GM19240 (cell line): ENCODE measurements around the gene IL17C.
"Not testable (repeated sequence)": the region's sequence is repeated elsewhere in the genome, so short reads cannot be mapped to it uniquely, and the experiment has no call there.

Experiments used
- DNase-seq: peaks from one replicate; pipeline ENCODE4 v3.0.0; 2011; ENCODE audit warnings: low spot score; ENCODE audit not compliant: insufficient read length

Gene IL17C

DNA sequence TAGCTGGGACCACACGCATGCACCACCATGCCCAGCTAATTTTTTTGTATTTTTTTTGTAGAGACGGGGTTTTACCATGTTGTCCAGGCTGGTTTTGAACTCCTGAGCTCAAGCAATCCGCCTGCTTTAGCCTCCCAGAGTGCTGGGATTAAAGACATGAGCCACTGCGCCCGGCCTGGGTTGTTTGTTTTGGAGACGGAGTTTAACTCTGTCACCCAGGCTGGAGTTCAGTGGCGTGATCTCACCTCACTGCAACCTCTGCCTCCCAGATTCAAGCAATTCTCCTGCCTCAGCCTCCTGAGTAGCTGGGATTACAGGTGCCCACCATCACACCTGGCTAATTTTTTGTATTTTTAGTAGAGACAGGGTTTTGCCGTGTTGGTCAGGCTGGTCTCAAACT, 28.9 kb upstream of the IL17C start:
- not testable (repeated sequence) for DNase-seq

DNA sequence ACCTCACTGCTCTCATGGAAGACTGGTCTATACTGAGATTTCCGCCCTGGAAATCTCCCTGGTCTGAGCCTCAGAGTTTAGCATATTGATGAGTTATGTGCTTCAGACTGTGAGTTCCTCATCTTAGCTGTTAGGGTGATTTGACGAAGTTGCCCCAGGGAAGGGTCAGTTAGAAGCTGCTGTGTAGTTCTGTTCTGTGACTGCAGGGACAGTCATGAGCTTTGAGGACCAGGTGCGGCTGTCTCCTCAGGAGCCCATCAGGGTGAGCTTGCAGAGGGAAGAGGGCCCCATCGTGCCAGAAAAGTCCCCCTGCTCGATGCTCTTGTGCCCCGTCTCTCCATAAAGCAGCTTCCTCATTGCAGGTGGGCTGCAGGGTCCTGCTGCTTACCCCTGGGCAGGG, 28.3 kb upstream of the IL17C start:
- DNase-seq = no peak

DNA sequence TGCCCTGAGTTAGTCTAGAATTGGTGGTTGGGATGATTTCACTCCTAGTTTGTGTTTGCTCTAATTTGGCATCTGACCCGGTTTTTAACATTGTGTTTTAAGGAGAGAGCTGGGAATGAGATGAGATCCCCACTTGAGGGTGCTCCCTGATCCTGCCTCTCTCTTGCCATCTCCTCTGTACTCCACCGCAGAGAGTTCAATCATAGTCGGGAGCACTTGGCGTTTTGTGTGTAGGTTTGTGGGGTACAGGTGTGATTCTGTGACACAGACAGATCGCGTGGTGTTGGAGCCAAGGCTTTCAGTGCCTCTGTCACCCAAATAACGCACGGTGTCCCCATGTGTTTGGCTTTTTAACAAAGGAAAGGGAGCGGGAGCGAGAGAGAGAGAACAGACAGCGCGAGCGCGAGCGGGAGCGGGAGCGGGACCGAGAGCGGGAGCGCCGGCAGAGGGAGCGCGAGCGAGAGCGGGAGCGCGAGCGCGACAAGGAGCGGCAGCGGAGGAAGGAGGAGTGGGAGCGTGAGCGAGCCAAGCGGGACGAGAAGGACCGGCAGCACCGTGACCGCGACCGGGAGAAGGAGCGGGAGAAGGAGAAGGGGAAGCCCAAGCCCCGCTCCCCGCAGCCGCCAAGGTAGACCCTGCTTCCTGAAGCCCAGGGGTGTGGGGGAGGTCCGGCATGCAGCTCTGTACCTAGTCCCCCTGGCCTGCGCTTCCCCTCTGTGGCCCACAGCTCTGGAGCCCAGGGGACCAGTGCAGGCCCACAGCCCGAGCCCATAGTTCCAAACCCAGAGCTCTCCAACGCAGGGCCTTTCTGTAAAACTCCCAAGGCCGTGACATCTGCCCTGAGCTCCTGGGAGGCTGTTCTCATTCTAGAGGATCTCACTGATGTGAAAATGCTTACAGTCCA, 27.2 kb upstream of the IL17C start:
- DNase-seq = no peak

DNA sequence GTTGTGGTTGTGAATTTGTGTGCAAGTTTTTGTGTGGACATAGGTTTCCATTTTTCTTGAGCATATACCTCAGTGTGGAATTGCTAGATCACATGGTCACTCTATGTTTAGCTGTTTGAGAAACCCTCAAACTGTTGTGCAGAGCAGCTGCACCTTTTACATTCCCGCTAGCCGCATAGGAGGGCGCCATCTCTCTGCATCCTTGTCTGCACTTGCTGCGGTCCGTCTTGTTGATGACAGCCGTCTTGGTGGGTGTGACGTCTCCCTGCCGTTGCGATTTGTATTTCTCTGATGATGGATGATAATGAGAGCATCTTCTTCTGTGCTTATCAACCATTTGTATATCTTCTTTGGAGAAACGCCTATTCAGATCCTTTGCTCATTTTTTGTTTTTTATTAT, 25.1 kb upstream of the IL17C start:
- DNase-seq = no peak

DNA sequence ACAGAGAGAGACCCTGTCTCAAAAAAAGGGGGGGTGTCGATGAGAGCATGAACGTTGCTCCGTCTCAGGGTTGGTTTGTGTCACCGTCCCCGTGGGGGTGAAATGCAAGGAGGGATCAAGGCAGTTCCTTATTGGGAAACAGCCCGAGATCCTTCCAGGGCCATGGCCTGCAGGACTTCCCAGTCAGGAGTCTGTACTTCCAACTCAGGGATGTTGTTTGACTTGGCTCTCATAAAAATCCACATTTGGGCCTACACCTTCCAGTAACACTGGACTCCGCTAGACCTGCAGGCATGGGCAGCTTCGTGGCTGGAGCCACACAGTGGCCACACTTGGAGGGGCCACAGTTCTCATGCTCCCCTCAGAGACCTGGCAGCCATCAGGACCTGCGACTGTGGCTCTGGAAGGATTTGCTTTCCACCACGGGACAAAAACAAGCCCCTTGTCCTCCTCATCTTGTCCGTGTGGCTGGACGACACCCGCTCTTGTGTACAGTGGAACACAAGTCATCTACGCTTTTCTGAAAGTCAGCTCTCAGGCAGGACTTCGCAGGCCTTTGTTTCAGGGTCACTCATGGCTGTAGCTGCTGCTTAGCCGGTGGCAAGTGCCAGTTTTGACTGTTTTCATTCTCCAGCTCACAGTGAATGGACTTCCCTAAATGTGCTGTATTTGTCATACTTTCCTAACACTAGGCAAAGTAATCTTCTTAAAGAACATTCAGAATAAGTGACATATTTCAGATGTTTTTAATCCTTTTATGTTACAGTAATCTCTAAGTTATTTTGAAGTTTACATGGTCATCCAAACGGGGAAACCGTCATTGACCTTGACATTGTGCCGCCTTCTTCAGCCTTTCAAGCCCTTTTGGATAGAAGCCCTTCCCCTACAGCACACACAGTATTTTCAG, 24.2 kb upstream of the IL17C start:
- DNase-seq = no peak

DNA sequence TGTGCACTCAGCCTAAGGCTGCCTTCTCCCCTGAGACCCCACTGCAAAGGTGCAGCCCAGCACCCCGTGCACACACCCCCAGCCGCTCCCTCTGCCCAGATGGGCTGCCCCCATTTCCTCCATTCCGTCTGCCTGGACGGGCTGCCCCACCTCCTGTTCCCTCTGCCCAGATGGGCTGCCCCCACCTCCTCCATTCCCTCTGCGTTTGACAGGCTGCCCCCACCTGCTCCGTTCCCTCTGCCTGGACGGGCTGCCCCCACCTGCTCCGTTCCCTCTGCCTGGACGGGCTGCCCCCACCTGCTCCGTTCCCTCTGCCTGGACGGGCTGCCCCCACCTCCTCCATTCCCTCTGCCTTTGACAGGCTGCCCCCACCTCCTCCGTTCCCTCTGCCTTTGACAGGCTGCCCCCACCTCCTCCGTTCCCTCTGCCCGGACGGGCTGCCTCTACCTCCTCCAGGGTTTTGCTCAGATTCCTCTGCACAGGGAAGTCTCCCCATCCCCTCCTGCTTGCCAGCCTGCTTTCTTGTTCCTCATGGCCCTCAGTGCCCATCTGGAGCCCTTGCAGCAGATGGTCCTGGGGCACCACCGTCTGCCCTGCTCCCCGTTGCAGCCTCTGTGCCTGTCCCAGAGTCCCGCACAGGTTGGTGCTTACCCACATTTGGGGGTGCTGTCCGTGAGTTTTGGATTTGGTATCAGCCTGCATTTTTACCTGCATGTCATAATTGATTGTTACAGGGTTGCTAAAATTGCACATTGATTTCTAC, 23.4 kb upstream of the IL17C start:
- DNase-seq = no peak

GRCh38 chr16:88616320-88616719, 22.1 kb upstream of the IL17C start:
- DNase-seq = no peak

- DNase-seq = no peak
Observed at GRCh38 chr16:88616736-88617135, 21.6 kb upstream of the IL17C start.

DNA sequence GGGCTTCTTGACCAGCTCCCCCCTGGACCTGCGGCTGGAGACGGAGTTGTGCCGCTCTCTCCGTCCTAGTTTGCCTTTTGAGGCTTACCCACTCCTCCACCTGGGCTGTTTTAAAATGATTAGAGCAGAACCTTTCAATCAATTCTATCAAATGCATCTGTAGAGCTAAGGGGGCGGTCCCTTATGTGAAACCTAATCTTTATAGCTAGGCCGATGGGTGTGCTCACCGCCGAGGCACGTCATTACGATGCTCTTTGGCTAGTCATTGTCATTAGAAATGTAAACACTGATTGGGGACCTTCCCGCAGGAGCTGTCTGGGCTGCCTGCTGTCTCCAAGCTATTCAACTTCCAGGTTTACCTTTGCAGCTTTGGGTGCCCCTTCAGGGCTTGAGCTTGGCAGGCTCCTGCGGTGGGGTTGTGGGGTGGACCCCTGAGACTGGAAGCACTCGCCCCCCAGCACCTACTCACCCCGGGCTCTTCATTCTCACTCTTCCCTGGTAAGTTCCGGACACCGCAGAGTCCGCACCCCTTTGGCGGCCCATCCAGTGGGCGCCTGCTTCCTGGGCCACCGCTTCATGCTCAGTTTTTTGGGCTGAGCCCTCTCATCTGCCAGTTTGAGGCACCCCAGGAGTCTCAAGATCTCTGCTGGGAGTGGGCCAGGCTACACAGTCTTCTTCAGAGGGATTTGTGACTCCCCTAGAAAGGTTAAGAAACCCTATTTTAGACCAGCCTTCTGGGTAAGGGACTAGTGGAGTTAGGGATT, 20.9 kb upstream of the IL17C start:
- DNase-seq = no peak

DNA sequence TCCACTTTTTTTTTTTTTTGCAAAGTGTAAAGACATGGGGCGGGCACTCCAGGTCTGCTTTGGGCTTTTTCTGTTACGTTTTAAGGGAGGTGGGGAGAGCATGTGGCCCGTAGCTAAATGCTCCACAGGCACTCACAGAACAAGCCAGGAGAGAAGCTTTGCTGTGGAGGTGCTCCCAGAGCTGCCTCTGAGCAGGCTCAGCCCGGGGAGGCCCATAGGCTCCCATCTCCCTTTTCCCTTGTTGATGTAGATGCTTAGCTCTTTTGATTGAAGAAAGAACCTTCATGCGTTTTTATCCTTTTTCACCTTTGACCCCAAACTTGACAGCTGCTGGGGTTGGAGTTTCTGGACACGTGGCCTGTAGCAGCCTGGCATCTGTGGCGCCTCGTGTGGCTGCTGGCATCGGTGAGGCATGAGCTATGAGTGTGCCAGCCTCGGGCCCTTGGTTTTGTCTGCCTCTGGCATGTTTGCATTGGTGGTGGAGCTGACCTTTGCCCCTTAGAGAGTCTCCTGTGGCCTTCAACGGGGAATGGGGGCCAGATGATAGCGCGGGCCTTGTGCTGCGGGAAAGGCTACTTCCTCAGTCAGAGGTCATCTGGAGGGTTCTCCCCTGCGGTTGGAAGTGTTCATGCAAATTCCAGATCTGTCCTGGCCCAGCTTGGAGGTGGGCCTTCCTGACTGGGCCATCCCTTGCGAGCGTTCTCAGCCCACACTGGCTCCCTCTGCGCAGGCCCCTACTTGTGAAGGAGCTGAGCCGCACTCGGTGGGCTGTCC, 20.0 kb upstream of the IL17C start:
- DNase-seq = no peak

GRCh38 chr16:88618956-88619667, 19.3 kb upstream of the IL17C start:
- DNase-seq = no peak

- DNase-seq = no peak
Observed at GRCh38 chr16:88619859-88620815, 18.2 kb upstream of the IL17C start.

DNA sequence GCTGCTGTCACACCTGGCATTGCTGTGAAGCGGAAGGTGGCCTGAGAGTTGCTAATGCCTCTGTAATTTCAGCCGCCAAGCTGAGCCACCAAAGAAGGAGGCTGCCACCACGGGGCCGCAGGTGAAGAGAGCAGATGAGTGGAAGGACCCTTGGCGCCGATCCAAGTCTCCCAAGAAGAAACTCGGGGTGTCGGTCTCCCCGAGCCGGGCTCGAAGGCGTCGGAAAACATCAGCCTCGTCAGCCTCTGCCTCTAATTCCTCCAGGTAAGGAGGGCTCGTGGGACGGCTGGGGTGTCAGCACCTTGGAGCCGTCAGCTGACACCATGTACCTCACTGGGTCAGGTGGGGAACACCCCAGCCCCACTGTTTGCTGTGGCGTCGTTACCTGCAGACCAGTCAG, 16.2 kb upstream of the IL17C start:
- DNase-seq = no peak

DNA sequence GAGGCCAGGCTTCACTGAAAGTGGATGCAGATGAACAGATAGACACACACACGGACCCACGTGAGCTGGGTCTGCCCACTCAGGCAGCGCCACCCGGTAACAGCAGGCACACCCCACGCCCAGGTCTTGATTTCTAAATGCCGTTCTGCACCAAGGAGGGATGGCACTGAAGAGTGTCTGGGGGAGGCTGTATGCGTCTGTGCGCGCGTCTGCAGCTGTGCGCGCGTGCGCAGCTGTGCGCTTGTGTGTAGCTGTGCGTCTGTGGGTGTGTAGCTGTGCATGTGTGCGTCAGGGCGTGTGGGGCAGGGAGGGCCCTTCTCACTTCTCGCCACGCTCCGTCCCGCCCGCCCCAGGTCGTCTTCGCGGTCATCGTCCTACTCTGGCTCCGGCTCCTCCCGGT, 15.5 kb upstream of the IL17C start:
- no peak for DNase-seq

GRCh38 chr16:88623858-88624257, 14.5 kb upstream of the IL17C start:
- DNase-seq = no peak

- no peak for DNase-seq
Observed at GRCh38 chr16:88624481-88624880, 13.9 kb upstream of the IL17C start.

DNA sequence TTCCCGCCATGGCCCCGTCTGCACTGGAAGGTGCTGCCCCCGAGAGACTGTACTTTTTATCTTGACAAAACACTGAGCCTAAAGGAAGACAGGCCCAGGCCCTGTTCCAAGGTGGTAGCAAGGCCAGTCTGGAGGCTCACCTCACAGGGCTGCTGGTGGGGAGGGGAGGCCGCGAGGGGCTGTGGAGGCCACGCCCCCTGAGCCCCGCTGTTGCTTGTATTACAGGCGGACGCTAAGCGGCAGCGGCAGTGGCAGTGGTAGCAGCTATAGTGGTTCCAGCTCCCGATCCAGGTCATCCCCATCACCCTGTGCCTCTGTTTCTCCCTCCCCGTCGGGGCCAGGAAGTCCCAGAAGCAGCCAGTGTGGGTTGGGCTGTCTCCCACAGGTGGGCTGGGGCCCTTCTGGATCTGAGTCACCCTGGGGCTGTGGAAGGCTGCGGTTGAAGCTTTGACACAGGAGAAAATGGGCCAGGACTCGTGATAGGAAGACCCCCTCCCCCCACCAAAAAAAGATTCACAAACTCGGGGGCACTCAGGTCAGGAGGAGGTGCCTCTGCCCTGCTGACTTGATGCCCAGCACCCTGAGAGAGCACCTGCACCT, 13.3 kb upstream of the IL17C start:
- DNase-seq = no peak

DNA sequence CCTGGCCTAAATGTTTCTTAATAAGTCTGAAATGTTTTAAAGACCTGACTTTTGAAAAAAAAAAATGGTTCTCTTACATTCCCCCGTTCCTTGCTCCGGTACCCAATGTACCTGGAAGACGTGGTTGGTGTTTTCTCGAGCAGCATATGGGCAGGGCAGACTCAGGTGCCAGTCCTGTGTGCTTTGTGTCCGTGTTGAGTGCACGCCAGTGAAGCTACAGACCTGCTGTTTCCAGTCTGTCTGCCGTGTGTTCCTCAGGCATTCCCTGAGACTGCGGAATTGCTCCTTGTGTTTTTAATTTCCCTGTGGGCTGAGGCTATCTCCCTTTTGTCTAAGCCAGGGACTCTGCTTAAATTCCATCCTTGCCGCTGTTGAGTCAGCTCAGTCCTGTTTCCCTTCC, 11.7 kb upstream of the IL17C start:
- no peak for DNase-seq
